CMK (cell line): Measurements from ENCODE around the gene AKAP8L.
A peak's percentile ranks its signal among the peaks of the same experiment; 100 is the strongest.
"Not testable (repeated sequence)": the region's sequence is repeated elsewhere in the genome, so short reads cannot be mapped to it uniquely, and the experiment has no call there.

ENCODE experiments used
- DNase-seq: peaks from one replicate; pipeline ENCODE4 v3.0.0-alpha.2; 2010; ENCODE audit warnings: low read depth

Gene AKAP8L

GRCh38 chr19:15379083-15379998 lies 39.4 kb downstream of the AKAP8L start, which contains the start of gene AKAP8:
Gene AKAP8 (minus strand): TSS chr19:15379787. CDS start chr19:15379731, 56 bp downstream.
- peak; percentile 95 for DNase-seq

- DNase-seq: peak; percentile 20
These were observed 40.2 kb downstream of the AKAP8L start for GRCh38 chr19:15378534-15379082.

GRCh38 chr19:15374796-15375440 lies 43.9 kb downstream of the AKAP8L start:
- no peak for DNase-seq

GRCh38 chr19:15374105-15374651 lies 44.6 kb downstream of the AKAP8L start:
- no peak for DNase-seq

GRCh38 chr19:15373644-15374043 lies 45.1 kb downstream of the AKAP8L start:
- no peak for DNase-seq

- DNase-seq: no peak
These were observed 45.9 kb downstream of the AKAP8L start for GRCh38 chr19:15372891-15373301.

- no peak for DNase-seq
These were observed 46.3 kb downstream of the AKAP8L start for GRCh38 chr19:15372470-15372869.

- no peak for DNase-seq
These were observed 46.9 kb downstream of the AKAP8L start for GRCh38 chr19:15371786-15372380.

- no peak for DNase-seq
These were observed 47.7 kb downstream of the AKAP8L start for GRCh38 chr19:15371119-15371518.

- DNase-seq: no peak
These were observed 49.2 kb downstream of the AKAP8L start for GRCh38 chr19:15369594-15369891.

- no peak for DNase-seq
These were observed 49.8 kb downstream of the AKAP8L start for GRCh38 chr19:15368798-15369593.

GRCh38 chr19:15368051-15368632 lies 50.6 kb downstream of the AKAP8L start:
- DNase-seq: no peak

GRCh38 chr19:15367439-15367838 lies 51.3 kb downstream of the AKAP8L start:
- no peak for DNase-seq

GRCh38 chr19:15365264-15365663 lies 53.5 kb downstream of the AKAP8L start:
- no peak for DNase-seq

- not testable (repeated sequence) for DNase-seq
These were observed 55.0 kb downstream of the AKAP8L start for GRCh38 chr19:15363791-15364190.

- DNase-seq: not testable (repeated sequence)
These were observed 55.7 kb downstream of the AKAP8L start for GRCh38 chr19:15363048-15363447.

GRCh38 chr19:15360015-15360414 lies 58.8 kb downstream of the AKAP8L start:
- not testable (repeated sequence) for DNase-seq

- no peak for DNase-seq
These were observed 59.9 kb downstream of the AKAP8L start for GRCh38 chr19:15358918-15359317.

GRCh38 chr19:15357906-15358305 lies 60.9 kb downstream of the AKAP8L start:
- no peak for DNase-seq

GRCh38 chr19:15354566-15355296 lies 64.1 kb downstream of the AKAP8L start:
- DNase-seq: no peak
